BJ (cell line): ENCODE measurements around the gene ATP1A1. TPM values are rescaled to one million over a fixed set of nuclear protein-coding genes. Genes with fewer than 3 reads are reported as not detected.

Experiments
- CTCF ChIA-PET: fragments of 350-600 bp; formaldehyde crosslinking; extraction: SDS; loops from one replicate; lab custom pipeline; 2021; ENCODE audit warnings: antibody characterized with exemption, inconsistent platforms; lab: Yijun Ruan, JAX
- POLR2A ChIA-PET: fragments of 300-600 bp; sonication (Branson Sonifier 250); formaldehyde crosslinking; extraction: SDS; loops from one replicate; lab custom pipeline; 2021; ENCODE audit warnings: antibody characterized with exemption; lab: Charles Lee
- DNase-seq: peaks from one replicate; pipeline ENCODE4 v3.0.0-alpha.2; 2011; ENCODE audit warnings: low read depth
- H3K27me3 ChIP-seq: 2 replicates; pipeline ENCODE4 v1.6.0; 2011; ENCODE audit warnings: low read length; ENCODE audit not compliant: control insufficient read depth, insufficient read depth
- H3K36me3 ChIP-seq: 2 replicates; pipeline ENCODE4 v1.5.1; 2011; ENCODE audit warnings: low read length; ENCODE audit not compliant: control insufficient read depth, insufficient read depth
- H3K4me3 ChIP-seq: 2 replicates; pipeline ENCODE4 v1.5.1; 2011; ENCODE audit warnings: low read depth, mild to moderate bottlenecking, control low read depth, low read length
- polyA plus RNA-seq: library from polyadenylated mRNA; depleted of rRNA; stranded (reverse); fragments of >200 nt; gene quantifications from 2 replicates; pipeline ENCODE4 v1.2.3, GENCODE V29; 2011
- TF ChIP-seq, protein P1 (sequence below): IDR thresholded peaks from 2 replicates; pipeline ENCODE4 v1.5.1; 2011; ENCODE audit warnings: low read depth, mild to moderate bottlenecking, control low read depth, inconsistent platforms, low read length, moderate library complexity; ENCODE audit not compliant: insufficient read depth

ATP1A1 gene
- polyA plus RNA-seq, 1 experiment: 392 TPM

GRCh38 chr1:116347696-116348095 lies 25.3 kb upstream of the ATP1A1 start:
- CTCF ChIA-PET: interaction anchor here (2.0 kb wide), 1 partner anchor 23 kb away, joined by 4 read pairs; no protein-coding TSS in a partner anchor
- TF ChIP-seq, protein P1, sequence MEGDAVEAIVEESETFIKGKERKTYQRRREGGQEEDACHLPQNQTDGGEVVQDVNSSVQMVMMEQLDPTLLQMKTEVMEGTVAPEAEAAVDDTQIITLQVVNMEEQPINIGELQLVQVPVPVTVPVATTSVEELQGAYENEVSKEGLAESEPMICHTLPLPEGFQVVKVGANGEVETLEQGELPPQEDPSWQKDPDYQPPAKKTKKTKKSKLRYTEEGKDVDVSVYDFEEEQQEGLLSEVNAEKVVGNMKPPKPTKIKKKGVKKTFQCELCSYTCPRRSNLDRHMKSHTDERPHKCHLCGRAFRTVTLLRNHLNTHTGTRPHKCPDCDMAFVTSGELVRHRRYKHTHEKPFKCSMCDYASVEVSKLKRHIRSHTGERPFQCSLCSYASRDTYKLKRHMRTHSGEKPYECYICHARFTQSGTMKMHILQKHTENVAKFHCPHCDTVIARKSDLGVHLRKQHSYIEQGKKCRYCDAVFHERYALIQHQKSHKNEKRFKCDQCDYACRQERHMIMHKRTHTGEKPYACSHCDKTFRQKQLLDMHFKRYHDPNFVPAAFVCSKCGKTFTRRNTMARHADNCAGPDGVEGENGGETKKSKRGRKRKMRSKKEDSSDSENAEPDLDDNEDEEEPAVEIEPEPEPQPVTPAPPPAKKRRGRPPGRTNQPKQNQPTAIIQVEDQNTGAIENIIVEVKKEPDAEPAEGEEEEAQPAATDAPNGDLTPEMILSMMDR: no peak
- Histone ChIP-seq H3K4me3 (no peak overlapping the region), H3K36me3 (no peaks in the 10 kb centered on the region), H3K27me3 (peaks cover 2% of the 10 kb centered on the region)
- no peak for DNase-seq
- POLR2A ChIA-PET: no interaction called here

- DNase-seq: no peak
- POLR2A ChIA-PET: no interaction called here
- Histone ChIP-seq H3K27me3 (no peaks in the 10 kb centered on the region), H3K4me3 (no peak overlapping the region), H3K36me3 (no peaks in the 10 kb centered on the region)
- TF ChIP-seq, protein P1: no peak
- CTCF ChIA-PET: no interaction called here
Measured at GRCh38 chr1:116350097-116350645, 22.9 kb upstream of the ATP1A1 start.

- Histone ChIP-seq H3K4me3 (no peak overlapping the region), H3K36me3 (no peaks in the 10 kb centered on the region), H3K27me3 (no peaks in the 10 kb centered on the region)
- POLR2A ChIA-PET: no interaction called here
- CTCF ChIA-PET: interaction anchor here (1.1 kb wide), 1 partner anchor 133 kb away, joined by 3 read pairs; no protein-coding TSS in a partner anchor
- TF ChIP-seq, protein P1: no peak
- DNase-seq: no peak
Measured at GRCh38 chr1:116351914-116352313, 21.1 kb upstream of the ATP1A1 start.

- Histone ChIP-seq H3K4me3 (no peak overlapping the region), H3K27me3 (no peaks in the 10 kb centered on the region), H3K36me3 (no peaks in the 10 kb centered on the region)
- no peak for DNase-seq
- TF ChIP-seq, protein P1: no peak
- CTCF ChIA-PET: interaction anchor here (1.1 kb wide), 1 partner anchor 133 kb away, joined by 3 read pairs; no protein-coding TSS in a partner anchor
- POLR2A ChIA-PET: no interaction called here
Measured at GRCh38 chr1:116352349-116352813, 20.7 kb upstream of the ATP1A1 start.

- no peak for DNase-seq
- CTCF ChIA-PET: interaction anchor here (1.1 kb wide), 1 partner anchor 132 kb away, joined by 3 read pairs; no protein-coding TSS in a partner anchor
- Histone ChIP-seq H3K27me3 (no peaks in the 10 kb centered on the region), H3K4me3 (no peak overlapping the region), H3K36me3 (no peaks in the 10 kb centered on the region)
- POLR2A ChIA-PET: no interaction called here
- TF ChIP-seq, protein P1: no peak
Measured at GRCh38 chr1:116353155-116353554, 19.9 kb upstream of the ATP1A1 start.
